ENCODE measurements around the gene GTF3C2. TPM values are rescaled to one million over a fixed set of nuclear protein-coding genes. Genes with fewer than 3 reads are reported as not detected.

The GTF3C2 gene
- total and polyA plus RNA-seq, 10 donors = 27.5 to 73.8 (median 61.2) TPM

GRCh38 chr2:27380626-27381545 lies 24.3 kb upstream of the GTF3C2 start, which contains the start of gene ZNF513:
ZNF513 (minus strand) TSS chr2:27380734; CDS start chr2:27380526, 208 bp downstream.
- no peaks in the 10 kb centered on the region for H3K27me3 ChIP-seq (replicated peaks in 1 of 7)
- H3K27ac ChIP-seq = peak within 1 kb of the TSS; percentile 78 to 93 (median 89)
- DNase-seq = peak; percentile 99
- H3K4me1 ChIP-seq = peaks cover 13 to 53% (median 30%) of the 10 kb centered on the region in 6 donors
- 19 to 36% (median 22%) methylated on average over 37 to 67 of the region's 67 CpGs for WGBS, 5 donors
- H3K36me3 ChIP-seq = peaks cover 0 to 79% (median 66%) of the 10 kb centered on the region in 6 donors
- intact Hi-C loops (cut with DNase I; ENCODE audit: low total_unique reads) = no loop called here
- peak; percentile 95 to 98 (median 96) for TF ChIP-seq POLR2AphosphoS5 (IDR thresholded peaks at IDR 0.05)
- TF ChIP-seq, protein P1, sequence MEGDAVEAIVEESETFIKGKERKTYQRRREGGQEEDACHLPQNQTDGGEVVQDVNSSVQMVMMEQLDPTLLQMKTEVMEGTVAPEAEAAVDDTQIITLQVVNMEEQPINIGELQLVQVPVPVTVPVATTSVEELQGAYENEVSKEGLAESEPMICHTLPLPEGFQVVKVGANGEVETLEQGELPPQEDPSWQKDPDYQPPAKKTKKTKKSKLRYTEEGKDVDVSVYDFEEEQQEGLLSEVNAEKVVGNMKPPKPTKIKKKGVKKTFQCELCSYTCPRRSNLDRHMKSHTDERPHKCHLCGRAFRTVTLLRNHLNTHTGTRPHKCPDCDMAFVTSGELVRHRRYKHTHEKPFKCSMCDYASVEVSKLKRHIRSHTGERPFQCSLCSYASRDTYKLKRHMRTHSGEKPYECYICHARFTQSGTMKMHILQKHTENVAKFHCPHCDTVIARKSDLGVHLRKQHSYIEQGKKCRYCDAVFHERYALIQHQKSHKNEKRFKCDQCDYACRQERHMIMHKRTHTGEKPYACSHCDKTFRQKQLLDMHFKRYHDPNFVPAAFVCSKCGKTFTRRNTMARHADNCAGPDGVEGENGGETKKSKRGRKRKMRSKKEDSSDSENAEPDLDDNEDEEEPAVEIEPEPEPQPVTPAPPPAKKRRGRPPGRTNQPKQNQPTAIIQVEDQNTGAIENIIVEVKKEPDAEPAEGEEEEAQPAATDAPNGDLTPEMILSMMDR (IDR thresholded peaks at IDR 0.05 in 8 of 11, conservative IDR thresholded peaks at IDR 0.05 in 3 of 11) = no peak
- H3K4me3 ChIP-seq = peak within 1 kb of the TSS; percentile 59 to 75 (median 64)
- no peaks in the 10 kb centered on the region for H3K9me3 ChIP-seq

DNA sequence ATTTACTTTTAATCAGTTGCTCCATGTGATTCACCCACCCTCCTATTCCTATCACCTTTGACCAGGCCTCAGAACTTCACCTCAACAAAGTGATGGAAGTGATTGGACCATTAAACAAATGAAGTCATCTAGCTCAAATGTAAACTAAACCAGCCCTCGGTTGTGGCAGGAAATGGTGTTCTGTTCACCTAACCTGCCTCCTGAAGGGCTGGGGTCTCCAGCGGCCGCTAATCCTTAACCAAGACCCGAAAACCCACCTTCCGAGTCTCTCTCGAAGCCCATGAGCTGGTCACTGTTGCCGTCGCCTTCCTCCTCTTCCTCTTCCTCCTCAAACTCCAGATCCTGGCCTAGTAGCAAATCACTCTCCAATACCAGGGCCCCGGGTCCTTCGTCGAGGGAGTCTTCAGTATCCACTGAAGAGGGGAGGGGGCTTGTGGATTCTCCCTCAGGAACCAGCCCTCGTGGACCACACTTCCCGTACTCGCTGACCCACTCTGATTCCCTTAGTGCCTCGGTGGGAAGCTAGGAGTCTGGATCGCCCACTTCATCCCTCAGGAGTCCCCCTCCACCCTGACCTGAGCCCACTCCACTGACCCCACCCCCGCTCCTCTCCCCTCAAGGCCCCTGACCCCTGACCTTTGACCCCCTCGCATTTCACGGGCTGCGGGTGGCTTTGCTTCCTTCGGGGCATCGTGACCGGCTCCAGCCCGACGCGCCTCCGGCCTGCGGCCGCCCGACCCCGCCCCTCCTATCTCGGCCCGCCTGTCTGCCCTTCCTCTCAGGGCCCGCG lies 23.5 kb upstream of the GTF3C2 start:
- intact Hi-C loops (cut with DNase I; ENCODE audit: low total_unique reads) = no loop called here
- Histone ChIP-seq H3K27ac (peak overlapping the region; percentile 78 to 93 (median 89)), H3K27me3 (replicated peaks in 1 of 7) (no peaks in the 10 kb centered on the region), H3K4me1 (peaks cover 13 to 55% (median 28%) of the 10 kb centered on the region in 6 donors), H3K9me3 (no peaks in the 10 kb centered on the region), H3K4me3 (peak overlapping the region; percentile 59 to 75 (median 64)), H3K36me3 (peaks cover 0 to 79% (median 66%) of the 10 kb centered on the region in 6 donors)
- peak in 2 of 3 donors; percentile 45 to 64 for TF ChIP-seq POLR2AphosphoS5 (IDR thresholded peaks at IDR 0.05)
- TF ChIP-seq, protein P1 (IDR thresholded peaks at IDR 0.05 in 8 of 11, conservative IDR thresholded peaks at IDR 0.05 in 3 of 11) = no peak
- 1 to 3% (median 1%) methylated on average over 24 to 35 of the region's 35 CpGs for WGBS, 5 donors
- no peak for DNase-seq

- H3K36me3 ChIP-seq = peaks cover 0 to 79% (median 66%) of the 10 kb centered on the region in 6 donors
- no peaks in the 10 kb centered on the region for H3K27me3 ChIP-seq (replicated peaks in 1 of 7)
- no peaks in the 10 kb centered on the region for H3K9me3 ChIP-seq
- peak overlapping the region; percentile 78 to 93 (median 89) for H3K27ac ChIP-seq
- TF ChIP-seq POLR2AphosphoS5 (IDR thresholded peaks at IDR 0.05) (no peak), POLR2A (IDR thresholded peaks at IDR 0.05) (no peak)
- TF ChIP-seq, protein P1 (IDR thresholded peaks at IDR 0.05 in 8 of 11, conservative IDR thresholded peaks at IDR 0.05 in 3 of 11) = no peak
- 83 to 87% (median 85%) methylated on average over 2 of the region's 2 CpGs for WGBS, 5 donors
- DNase-seq = no peak
- peak overlapping the region; percentile 59 to 75 (median 64) for H3K4me3 ChIP-seq
- intact Hi-C loops (cut with DNase I; ENCODE audit: low total_unique reads) = no loop called here
- H3K4me1 ChIP-seq = peaks cover 13 to 59% (median 28%) of the 10 kb centered on the region in 6 donors
Measured at GRCh38 chr2:27379383-27379835, 22.8 kb upstream of the GTF3C2 start.

Data from spleen (tissue), 11 donors.